Measurements from ENCODE around the gene RNF217. TPM values are rescaled to one million over a fixed set of nuclear protein-coding genes. Genes with fewer than 3 reads are reported as not detected.
"Not testable (repeated sequence)": the region's sequence is repeated elsewhere in the genome, so short reads cannot be mapped to it uniquely, and the experiment has no call there.

Gene RNF217, protein sequence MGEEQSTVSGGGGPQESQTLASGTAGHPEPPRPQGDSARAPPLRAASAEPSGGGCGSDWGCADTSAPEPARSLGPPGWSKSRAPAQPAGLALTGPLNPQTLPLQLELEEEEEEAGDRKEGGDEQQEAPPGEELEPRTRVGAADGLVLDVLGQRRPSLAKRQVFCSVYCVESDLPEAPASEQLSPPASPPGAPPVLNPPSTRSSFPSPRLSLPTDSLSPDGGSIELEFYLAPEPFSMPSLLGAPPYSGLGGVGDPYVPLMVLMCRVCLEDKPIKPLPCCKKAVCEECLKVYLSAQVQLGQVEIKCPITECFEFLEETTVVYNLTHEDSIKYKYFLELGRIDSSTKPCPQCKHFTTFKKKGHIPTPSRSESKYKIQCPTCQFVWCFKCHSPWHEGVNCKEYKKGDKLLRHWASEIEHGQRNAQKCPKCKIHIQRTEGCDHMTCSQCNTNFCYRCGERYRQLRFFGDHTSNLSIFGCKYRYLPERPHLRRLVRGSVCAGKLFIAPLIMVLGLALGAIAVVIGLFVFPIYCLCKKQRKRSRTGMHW
- total RNA-seq (10 to 100 TPM in 2 of 6 donors, 1 to 10 TPM in 4; 4.6 to 14.3 (median 8.3) TPM), polyA plus RNA-seq (1 to 10 TPM; 3.4 to 3.6 TPM)

DNA sequence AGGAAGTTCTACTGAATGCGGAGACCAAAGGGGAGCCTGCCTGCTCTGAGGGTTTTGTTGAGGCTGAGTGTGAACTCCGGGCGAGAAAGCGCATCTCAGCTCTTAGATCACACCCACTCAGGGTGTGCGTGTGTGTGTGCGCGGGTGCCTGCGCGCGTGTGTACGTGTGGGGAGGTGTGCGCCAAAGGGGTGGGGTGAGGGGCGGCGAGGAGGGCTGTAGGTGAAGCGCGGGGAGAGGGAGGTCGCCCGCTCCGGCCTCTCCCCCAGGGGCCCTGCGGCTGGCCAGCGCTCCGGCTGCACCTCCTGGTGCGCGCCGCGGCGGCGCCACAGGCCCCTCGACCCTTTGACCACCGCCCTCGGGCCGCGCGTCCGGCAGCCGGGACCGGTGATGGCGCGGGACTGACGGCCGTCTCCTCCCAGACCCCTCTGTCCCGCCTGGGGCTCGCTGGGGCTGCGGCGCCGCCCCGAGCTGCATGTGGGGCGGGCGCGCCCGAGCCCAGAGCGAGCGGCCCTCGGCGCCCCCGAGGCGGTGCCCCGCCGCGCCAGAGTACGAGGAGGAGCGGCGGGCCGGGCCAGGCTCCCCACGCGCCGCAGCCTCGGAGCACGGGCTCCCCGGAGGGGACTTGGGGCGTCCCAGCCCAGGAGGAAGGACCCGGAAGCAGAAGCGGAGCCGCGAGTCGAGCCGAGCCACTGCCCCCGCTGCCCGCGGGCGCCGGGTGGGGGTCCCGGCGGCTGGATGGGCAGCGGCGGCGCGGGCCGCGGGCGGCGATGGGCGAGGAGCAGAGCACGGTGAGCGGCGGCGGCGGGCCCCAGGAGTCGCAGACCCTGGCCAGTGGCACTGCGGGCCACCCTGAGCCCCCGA lies at the start of gene RNF217:
RNF217 (plus strand) TSS at position 661 of the 862 bp plus-strand sequence; CDS start at position 769, 108 bp downstream.
- 0 to 1% methylated on average over 81 to 101 of the region's 101 CpGs for WGBS, 2 donors
- Histone ChIP-seq H3K4me1 (peaks cover 8 to 17% (median 9%) of the 10 kb centered on the region in 3 donors), H3K27me3 (no peaks in the 10 kb centered on the region), H3K36me3 (no peaks in the 10 kb centered on the region), H3K9me3 (no peaks in the 10 kb centered on the region), H3K27ac (peak within 1 kb of the TSS; percentile 74 to 90 (median 85)), H3K4me3 (peak within 1 kb of the TSS; percentile 58 to 87 (median 77))
- intact Hi-C loops (cut with DNase I) = no loop called here
- DNase-seq (peak; percentile 59 to 82 (median 68)), FAIRE-seq (no peak), ATAC-seq (peak; percentile 59 to 74 (median 72))
- TF ChIP-seq, protein P1, sequence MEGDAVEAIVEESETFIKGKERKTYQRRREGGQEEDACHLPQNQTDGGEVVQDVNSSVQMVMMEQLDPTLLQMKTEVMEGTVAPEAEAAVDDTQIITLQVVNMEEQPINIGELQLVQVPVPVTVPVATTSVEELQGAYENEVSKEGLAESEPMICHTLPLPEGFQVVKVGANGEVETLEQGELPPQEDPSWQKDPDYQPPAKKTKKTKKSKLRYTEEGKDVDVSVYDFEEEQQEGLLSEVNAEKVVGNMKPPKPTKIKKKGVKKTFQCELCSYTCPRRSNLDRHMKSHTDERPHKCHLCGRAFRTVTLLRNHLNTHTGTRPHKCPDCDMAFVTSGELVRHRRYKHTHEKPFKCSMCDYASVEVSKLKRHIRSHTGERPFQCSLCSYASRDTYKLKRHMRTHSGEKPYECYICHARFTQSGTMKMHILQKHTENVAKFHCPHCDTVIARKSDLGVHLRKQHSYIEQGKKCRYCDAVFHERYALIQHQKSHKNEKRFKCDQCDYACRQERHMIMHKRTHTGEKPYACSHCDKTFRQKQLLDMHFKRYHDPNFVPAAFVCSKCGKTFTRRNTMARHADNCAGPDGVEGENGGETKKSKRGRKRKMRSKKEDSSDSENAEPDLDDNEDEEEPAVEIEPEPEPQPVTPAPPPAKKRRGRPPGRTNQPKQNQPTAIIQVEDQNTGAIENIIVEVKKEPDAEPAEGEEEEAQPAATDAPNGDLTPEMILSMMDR (IDR thresholded peaks at IDR 0.05) = no peak

DNA sequence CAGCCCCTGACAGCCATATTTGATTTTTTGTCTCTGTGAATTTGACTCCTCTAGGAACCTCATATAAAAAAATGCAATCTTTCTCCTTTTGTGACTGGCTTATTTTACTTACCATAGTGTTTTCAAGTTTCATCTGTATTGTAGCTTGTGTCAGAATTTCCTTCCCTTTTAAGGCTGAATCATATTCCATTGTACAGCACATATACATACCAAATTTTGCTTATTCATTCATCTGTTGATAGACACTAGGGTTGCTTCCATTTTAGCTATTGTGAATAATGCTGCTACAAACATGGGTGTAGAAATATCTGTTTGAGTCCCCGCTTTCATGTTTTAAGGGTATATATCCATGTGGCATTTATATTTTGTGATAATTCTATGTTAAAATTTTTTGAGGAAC lies 49.2 kb upstream of the RNF217 start:
- Histone ChIP-seq H3K36me3 (no peaks in the 10 kb centered on the region), H3K27ac (no peak overlapping the region), H3K4me1 (no peaks in the 10 kb centered on the region), H3K9me3 (no peaks in the 10 kb centered on the region), H3K4me3 (no peak overlapping the region), H3K27me3 (no peaks in the 10 kb centered on the region)
- intact Hi-C loops (cut with DNase I) = no loop called here
- DNase-seq (no peak), FAIRE-seq (no peak), ATAC-seq (no peak)
- TF ChIP-seq, protein P1 (IDR thresholded peaks at IDR 0.05) = no peak
- WGBS, 2 donors = 94 to 98% methylated on average over 1 of the region's 1 CpG

DNA sequence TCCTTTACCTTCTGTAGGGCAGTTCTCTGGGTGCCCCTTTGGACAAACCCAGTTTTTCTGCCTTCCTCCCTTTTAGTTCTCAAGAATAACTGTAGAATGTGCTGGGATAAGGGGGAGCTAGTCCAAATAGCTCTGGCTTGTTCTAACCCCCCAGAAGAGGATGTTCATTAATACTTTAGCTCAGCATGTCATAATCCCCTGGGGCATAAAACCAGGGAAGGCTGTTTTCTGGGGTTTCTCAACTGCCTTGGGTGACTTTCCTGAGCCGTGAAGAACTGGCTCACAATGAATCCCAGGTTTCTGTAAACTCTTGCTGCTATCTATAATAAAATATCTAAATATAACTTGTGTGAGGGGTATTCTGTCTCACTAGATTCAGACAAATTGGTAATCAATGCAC lies 44.5 kb upstream of the RNF217 start:
- TF ChIP-seq, protein P1 (IDR thresholded peaks at IDR 0.05) = no peak
- Histone ChIP-seq H3K36me3 (no peaks in the 10 kb centered on the region), H3K4me1 (no peaks in the 10 kb centered on the region), H3K27me3 (no peaks in the 10 kb centered on the region), H3K4me3 (no peak overlapping the region), H3K27ac (no peak overlapping the region), H3K9me3 (no peaks in the 10 kb centered on the region)
- DNase-seq (no peak), FAIRE-seq (no peak), ATAC-seq (no peak)
- WGBS, 2 donors = 83 to 90% methylated on average over 1 of the region's 1 CpG
- intact Hi-C loops (cut with DNase I) = no loop called here

DNA sequence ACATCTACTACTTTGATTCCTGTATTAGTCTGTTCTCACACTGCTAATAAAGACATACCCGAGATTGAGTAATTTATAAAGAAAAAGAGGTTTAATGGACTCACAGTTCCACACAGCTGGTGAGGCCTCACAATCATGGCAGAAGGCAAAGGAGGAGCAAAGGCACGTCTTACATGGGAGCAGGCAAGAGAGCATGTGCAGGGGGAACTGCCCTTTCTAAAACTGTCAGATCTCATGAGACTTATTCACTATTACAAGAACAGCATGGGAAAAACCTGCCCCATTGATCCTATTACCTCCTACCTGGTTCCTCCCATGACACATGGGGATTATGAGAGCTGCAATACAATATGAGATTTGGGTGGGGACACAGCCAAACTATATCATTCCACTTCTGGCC lies 42.5 kb upstream of the RNF217 start:
- ATAC-seq; H3K27me3 ChIP-seq; H3K27ac ChIP-seq; H3K4me3 ChIP-seq; H3K4me1 ChIP-seq; DNase-seq; H3K9me3 ChIP-seq; FAIRE-seq; intact Hi-C loops (cut with DNase I); H3K36me3 ChIP-seq: not testable (repeated sequence)
- 89 to 90% methylated on average over 2 of the region's 2 CpGs for WGBS, 2 donors

DNA sequence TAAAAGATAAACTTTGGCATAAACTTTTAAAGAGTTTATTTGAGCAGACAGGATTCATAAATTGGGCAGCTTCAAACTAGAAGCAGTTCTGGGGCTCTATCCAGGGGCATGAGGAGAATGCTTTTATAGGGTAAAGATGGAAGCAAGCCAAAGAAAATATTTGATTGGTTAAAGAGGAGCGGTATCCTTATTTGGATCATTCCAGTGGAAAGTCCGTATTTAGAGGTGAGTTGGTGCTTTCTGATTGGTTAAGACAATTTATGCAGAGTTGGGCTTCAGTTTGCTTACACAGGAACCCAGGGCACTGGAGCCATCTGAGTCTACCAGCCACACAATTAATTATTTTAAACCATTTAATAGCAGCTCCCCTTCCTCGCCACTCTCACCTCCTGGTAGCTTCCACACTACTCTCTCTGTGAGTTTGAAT lies 37.9 kb upstream of the RNF217 start:
- H3K36me3 ChIP-seq = no peaks in the 10 kb centered on the region
- H3K4me1 ChIP-seq = no peaks in the 10 kb centered on the region
- DNase-seq = no peak
- TF ChIP-seq, protein P1 (IDR thresholded peaks at IDR 0.05) = no peak
- no peaks in the 10 kb centered on the region for H3K27me3 ChIP-seq
- intact Hi-C loops (cut with DNase I) = no loop called here
- no peak overlapping the region for H3K27ac ChIP-seq
- no peaks in the 10 kb centered on the region for H3K9me3 ChIP-seq
- FAIRE-seq = peak; percentile 65
- no peak for ATAC-seq
- H3K4me3 ChIP-seq = no peak overlapping the region
- 40 to 41% methylated on average over 3 of the region's 3 CpGs for WGBS, 2 donors
